NCI-H146 (cell line): ENCODE results near the gene APC.
"Not testable (repeated sequence)": the region's sequence is repeated elsewhere in the genome, so short reads cannot be mapped to it uniquely, and the experiment has no call there.

Source experiments
- DNase-seq: peaks from one replicate; lab custom pipeline; 2025; lab: John Stamatoyannopoulos, UW

The APC gene

DNA sequence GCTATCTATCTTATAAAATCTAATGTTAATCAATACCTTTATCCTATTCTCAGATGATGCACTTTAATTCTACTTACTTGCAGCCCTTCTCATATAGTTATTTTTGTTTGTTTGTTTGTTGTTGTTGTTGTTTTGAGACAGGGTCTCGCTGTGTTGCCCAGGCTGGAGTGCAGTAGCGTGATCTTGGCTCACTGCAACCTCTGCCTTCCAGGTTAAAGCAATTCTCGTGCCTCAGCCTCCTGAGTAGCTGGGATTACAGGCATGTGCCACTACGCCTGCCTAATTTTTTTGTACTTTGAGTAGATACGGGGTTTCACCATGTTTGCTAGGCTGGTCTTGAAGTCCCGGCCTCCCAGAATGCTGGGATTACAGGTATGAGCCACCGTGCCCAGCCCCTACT, 20.8 kb upstream of the APC start:
- DNase-seq: not testable (repeated sequence)

DNA sequence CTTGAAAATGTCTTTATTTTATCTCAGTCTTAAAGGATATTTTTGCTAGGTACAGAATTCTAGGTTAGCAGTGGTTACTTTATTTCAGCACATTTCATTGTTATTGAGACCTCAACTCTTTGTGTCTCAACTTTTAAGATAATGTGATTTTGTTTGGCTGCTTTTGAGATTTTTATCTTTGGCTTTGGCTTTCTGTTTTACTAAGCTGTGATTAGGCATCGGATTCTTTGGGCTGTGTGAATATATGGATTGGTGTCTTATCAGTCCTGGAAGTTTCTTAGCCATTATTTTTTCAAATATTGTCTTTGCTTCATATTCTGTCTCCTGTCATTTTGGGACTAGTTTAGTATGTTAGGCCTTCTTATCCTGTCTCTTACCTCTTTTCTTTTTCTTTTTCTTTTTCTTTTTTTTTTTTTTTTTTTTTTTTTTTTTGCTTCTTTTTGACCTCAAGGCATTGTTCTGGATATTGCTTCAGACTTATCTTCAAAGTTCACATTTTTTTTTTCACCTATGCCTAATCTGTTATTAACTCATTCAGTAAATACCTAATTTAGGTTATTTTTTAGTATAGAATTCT, 20.1 kb upstream of the APC start:
- DNase-seq: no peak

DNA sequence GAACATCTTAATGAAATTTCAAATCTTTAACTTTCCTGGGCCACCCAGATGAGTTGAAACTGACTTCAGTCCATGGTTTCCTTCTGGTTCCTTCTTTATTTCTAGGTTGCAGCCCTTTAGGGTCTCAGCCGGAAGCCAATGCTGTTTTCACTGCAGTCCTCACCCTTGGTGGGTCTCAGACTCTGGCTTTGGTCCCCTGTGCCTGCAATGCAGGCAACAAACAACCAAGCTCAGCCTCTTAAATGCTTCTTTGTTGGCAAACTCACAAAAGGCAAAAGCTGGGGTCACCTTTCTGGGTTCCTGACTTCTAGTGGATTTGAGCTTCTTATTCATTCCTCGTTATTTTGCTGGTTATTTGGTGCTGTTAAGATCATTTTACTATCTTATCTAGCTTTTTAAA, 19.3 kb upstream of the APC start:
- DNase-seq: no peak

- no peak for DNase-seq
These were observed 17.1 kb upstream of the APC start for GRCh38 chr5:112720576-112720975.

DNA sequence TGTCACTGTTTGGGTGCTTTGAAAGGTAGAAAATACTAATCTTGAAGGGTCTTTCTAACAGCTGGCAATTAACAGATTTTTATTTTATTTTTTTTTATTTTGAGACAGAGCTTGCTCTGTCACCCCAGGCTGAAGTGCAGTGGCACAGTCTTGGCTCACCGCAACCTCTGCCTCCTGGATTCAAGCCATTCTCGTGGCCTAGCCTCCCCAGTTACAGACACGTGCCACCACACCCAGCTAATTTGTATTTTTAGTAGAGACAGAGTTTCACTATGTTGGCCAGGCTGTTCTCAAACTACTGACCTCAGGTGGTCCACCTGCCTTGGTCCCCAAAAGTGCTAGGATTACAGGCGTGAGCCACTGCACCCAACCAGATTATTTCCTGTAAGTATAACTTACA, 12.8 kb upstream of the APC start:
- no peak for DNase-seq

DNA sequence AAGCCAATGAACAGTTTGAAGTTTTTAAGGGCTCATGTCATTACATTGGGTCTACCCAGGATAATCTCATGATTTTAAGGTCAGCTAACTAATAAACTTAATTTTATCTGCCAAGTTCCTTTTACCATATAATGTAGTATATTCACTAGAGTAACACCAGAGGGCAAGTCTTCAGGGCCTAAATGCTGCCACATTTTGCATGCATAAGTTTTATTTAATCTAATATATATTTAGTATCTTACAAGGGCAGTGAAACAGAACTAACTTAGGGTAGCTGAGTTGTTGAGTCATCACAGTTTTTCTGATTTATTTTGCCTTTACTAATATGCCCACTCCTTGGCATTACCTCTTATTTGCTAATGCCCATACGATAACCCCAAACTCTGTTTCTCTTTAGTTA, 8.1 kb upstream of the APC start:
- DNase-seq: no peak

GRCh38 chr5:112732131-112732530, 5.6 kb upstream of the APC start:
- no peak for DNase-seq

GRCh38 chr5:112733586-112733985, 4.1 kb upstream of the APC start:
- no peak for DNase-seq

GRCh38 chr5:112734597-112734996, 3.1 kb upstream of the APC start:
- DNase-seq: no peak

DNA sequence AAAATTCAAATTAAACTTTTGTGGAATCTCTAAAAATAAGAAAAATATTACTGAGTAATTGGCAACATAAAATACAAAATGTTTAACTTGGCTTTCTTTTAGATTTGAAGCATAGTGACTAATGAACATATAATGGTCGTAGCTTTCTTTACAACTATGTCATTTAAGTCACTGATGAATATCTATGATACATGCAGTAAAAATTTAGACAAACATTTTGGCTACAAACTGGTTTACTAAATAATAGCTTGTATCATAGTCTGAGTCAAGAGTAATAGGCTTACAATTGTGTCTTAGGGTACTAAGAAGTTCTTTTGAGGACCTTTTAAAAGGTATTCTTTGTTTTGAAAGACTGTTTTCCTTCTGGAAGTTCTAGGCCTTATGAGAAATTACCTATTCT, 2.0 kb upstream of the APC start:
- no peak for DNase-seq

DNA sequence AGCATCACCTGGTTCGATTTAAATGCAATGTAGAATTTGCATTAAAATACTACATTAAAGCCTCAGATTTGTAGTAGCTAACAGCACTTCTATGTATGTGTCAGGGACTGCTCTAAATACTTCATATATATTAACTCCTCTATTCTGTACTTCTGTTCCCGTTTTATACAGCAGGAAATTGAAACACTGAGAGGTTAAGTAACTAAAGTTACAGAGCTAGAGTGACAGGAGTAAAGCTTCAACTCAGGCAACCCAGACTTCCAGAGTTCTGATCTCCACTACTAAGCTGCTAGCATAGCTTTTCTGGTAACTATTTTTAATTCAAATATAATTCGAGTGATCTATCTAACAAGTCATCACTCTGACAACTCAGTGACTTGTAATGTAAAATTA, 619 bp upstream of the APC start:
- no peak for DNase-seq

DNA sequence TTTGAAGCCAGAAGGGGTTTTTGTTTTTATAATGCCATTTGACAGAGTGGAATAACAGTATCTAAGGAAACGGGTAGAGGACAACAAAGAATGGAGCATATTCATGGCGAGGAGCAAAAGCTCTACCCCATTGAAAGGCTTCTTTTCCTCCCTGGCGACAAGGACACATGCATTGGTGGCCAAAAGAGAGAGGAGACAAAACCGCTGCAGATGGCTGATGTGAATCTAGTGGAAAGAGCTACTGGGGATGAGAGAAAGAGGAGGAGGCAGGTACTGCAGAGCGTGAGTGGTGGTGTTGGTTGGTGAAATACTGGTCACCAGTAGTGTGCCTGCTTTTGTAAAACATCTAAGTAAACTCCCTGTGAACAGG, 491 bp downstream of the APC start:
- peak; percentile 68 for DNase-seq

DNA sequence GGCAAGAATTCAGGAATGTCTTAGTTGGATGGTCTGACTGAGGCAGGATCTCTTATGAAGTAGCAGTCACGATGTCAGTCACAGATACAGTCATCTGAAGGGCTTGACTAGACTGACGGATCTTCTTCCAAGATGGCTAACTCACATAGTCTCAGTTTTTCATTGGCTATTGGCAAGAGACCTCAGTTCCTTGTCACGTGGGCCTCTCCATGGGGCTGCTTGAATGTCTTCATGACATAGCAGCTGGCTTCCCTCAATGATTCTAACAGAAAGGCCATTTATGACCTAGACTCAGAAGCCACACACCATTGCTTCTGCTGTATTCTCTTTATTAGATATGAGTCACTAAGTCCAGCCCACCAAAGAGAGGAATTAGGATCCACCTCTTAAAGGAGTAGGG, 4.7 kb downstream of the APC start:
- DNase-seq: no peak

DNA sequence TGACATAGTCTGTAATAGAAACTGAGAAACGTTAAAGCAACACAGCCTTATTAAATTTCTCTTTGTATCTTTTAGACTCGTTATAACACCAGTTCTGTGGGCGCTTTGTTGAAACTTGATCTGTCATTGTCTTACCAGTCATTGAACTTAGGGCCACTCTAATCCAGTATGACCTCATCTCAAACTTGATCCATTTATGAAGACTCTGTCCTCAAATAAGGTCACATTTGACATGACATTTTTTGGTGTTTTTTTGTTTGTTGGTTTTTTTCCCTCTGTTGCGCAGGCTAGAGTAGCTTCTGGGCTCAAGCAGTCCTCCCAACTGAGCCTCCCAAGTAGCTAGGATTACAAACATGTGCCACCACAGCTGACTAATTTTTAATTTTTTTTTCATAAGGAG, 5.9 kb downstream of the APC start:
- DNase-seq: no peak

GRCh38 chr5:112752335-112752734, 14.7 kb downstream of the APC start:
- no peak for DNase-seq

DNA sequence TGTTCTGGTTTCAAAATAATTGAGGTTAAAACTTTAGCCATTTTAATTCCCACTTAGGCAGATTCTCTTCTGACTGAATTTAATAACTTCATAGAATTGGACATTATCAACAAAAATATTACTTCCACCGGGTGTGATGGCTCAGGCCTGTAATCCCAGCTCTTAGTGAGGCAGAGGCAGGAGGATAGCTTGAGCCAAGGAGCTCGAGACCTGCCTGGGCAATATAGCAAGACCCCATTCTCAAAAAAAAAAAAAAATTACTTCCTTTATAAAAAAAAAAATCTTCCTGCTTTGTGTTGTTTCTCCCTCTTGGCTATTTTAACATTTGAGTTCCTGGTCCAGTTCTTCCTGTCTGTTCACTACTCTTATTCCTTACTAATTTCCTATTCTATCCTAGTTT, 18.0 kb downstream of the APC start:
- DNase-seq: no peak

- peak; percentile 52 for DNase-seq
These were observed 20.0 kb downstream of the APC start for GRCh38 chr5:112757468-112758208.

- no peak for DNase-seq
These were observed 21.0 kb downstream of the APC start for GRCh38 chr5:112758676-112759075.

GRCh38 chr5:112762113-112762810, 24.6 kb downstream of the APC start:
- DNase-seq: no peak

- no peak for DNase-seq
These were observed 25.5 kb downstream of the APC start for GRCh38 chr5:112763165-112763564.

- no peak for DNase-seq
These were observed 34.4 kb downstream of the APC start for GRCh38 chr5:112772124-112772523.

GRCh38 chr5:112776301-112776856, 38.7 kb downstream of the APC start:
- DNase-seq: no peak

- DNase-seq: no peak
These were observed 41.8 kb downstream of the APC start for GRCh38 chr5:112779531-112779930.
